ENCODE results near the gene PDE6D. TPM values are rescaled to one million over a fixed set of nuclear protein-coding genes. Genes with fewer than 3 reads are reported as not detected.

Gene PDE6D
- total and polyA plus RNA-seq, 2 of the 4 experiments (the other 2 are of a cell fraction) = 13.8 to 24.7 TPM

- DNase-seq (no peak), ATAC-seq (ENCODE audit: low read depth) (no peak; the same call in 1 of the 2 replicates)
- dilution Hi-C loops (cut with HindIII; ENCODE audit: low sequenced_read_pairs, unreplicated experiment) = no loop called here
- H2BK120ac ChIP-seq (ENCODE audit: low read depth, low read length) = no peak overlapping the region
- in situ Hi-C loops (cut with MboI; ENCODE audit: low sequenced_read_pairs) = loop anchor here (5.0 kb wide), 2 partner anchors 38 to 103 kb away; no protein-coding TSS in a partner anchor
- H3K4ac ChIP-seq (ENCODE audit: low read depth, low read length) = peak overlapping the region; percentile 92
- no peak overlapping the region for H3K4me2 ChIP-seq (ENCODE audit: low read depth, low read length)
- H4K8ac ChIP-seq (ENCODE audit: low read depth in 2 of 2, low read length in 2 of 2) = peak overlapping the region in 1 of 2 experiments; percentile 64; a peak in 2 of 4 replicates
- CTCF ChIA-PET = interaction anchor here (0.5 to 4.4 kb wide), 13 partner anchors 10 to 349 kb away, joined by 3 to 57 read pairs (median 4); partner anchors contain the start of gene COPS7B
- peak overlapping the region; percentile 92; the same call in 1 of the 2 replicates for H2AK5ac ChIP-seq (ENCODE audit: low read depth, low read length)
- BruUV-seq (replicated peaks) = no TSS peak
- no peak overlapping the region for H3K4me3 ChIP-seq (ENCODE audit: insufficient read depth, low read depth, low read length)
- H3K27ac ChIP-seq (ENCODE audit: insufficient read depth, low read length) = no peak overlapping the region; the same call in 1 of the 2 replicates
- H3K56ac ChIP-seq (ENCODE audit: extremely low read depth, insufficient read depth, low read length) = no peak overlapping the region
- no peak overlapping the region for H4K91ac ChIP-seq (ENCODE audit: insufficient read depth, low read depth, low read length)
- H3K9ac ChIP-seq (ENCODE audit: low read depth, low read length) = no peak overlapping the region
- H3K4me1 ChIP-seq (ENCODE audit: control insufficient read depth, insufficient read depth, low read length) = peaks cover 26% of the 10 kb centered on the region
- H3K9me1 ChIP-seq (ENCODE audit: insufficient read depth, low read length) = peaks cover 12% of the 10 kb centered on the region
- no peak overlapping the region for H3K14ac ChIP-seq (replicated peaks; ENCODE audit: low read depth, low read length)
- peak; percentile 67 for TF ChIP-seq CTCF (conservative IDR thresholded peaks at IDR 0.05; ENCODE audit: low read depth, low read length)
- peak; percentile 60 for TF ChIP-seq RAD21 (IDR thresholded peaks at IDR 0.05; ENCODE audit: low read length)
- TF ChIP-seq MAFK (IDR thresholded peaks at IDR 0.05; ENCODE audit: low read depth, low read length) = no peak
- TF ChIP-seq BHLHE40 (IDR thresholded peaks at IDR 0.05; ENCODE audit: low read depth, low read length) = 0 out of 2 replicates have a peak, but pooled peaks have one; percentile 19
- peak; percentile 50 for TF ChIP-seq SMC3 (IDR thresholded peaks at IDR 0.05; ENCODE audit: low read depth, low read length)
- TF ChIP-seq USF2 (IDR thresholded peaks at IDR 0.05; ENCODE audit: low read depth, low read length) = no peak
- TF ChIP-seq RCOR1 (IDR thresholded peaks at IDR 0.05; ENCODE audit: insufficient replicate concordance, low read length) = no peak
- TF ChIP-seq MAZ (IDR thresholded peaks at IDR 0.05; ENCODE audit: borderline replicate concordance, low read depth, low read length) = peak; percentile 31; the same call in 1 of the 2 replicates
- no peak for TF ChIP-seq CEBPB (IDR thresholded peaks at IDR 0.05; ENCODE audit: low read depth, low read length)
- TF ChIP-seq MXI1 (IDR thresholded peaks at IDR 0.05; ENCODE audit: borderline replicate concordance, low read depth, low read length) = no peak
- no peak for TF ChIP-seq FOS (IDR thresholded peaks at IDR 0.05; ENCODE audit: low read depth, low read length)
- no peak for TF ChIP-seq CHD1 (IDR thresholded peaks at IDR 0.05; ENCODE audit: low read depth, low read length)
- TF ChIP-seq POLR2A (IDR thresholded peaks at IDR 0.05; ENCODE audit: low read depth, low read length) = no peak
- H2BK15ac ChIP-seq (ENCODE audit: low read depth, low read length) = no peak overlapping the region
- POLR2A ChIA-PET (ENCODE audit: unreplicated experiment) = interaction anchor here (1.2 kb wide), 1 partner anchor 37 kb away, joined by 4 read pairs; no protein-coding TSS in a partner anchor
- peak overlapping the region; percentile 19 for H2BK5ac ChIP-seq (ENCODE audit: low read depth, low read length, poor library complexity, severe bottlenecking)
- peaks cover 0 to 33% of the 10 kb centered on the region in 2 experiments; a peak in 2 of 4 replicates for H3K79me1 ChIP-seq (ENCODE audit: low read depth in 1 of 2, low read length in 2 of 2)
- no peak overlapping the region for H4K5ac ChIP-seq (ENCODE audit: low read depth, low read length)
- H2BK20ac ChIP-seq (ENCODE audit: low read depth, low read length) = peak overlapping the region; percentile 28; the same call in 1 of the 2 replicates
- no peaks in the 10 kb centered on the region for H3K9me3 ChIP-seq (ENCODE audit: control insufficient read depth, insufficient read depth, low read length)
- peak overlapping the region; percentile 91 for H2AFZ ChIP-seq (replicated peaks; ENCODE audit: low read length, poor library complexity)
- no peaks in the 10 kb centered on the region for H3K27me3 ChIP-seq (ENCODE audit: control insufficient read depth, insufficient read depth, low read length)
- peaks cover 18% of the 10 kb centered on the region for H3K36me3 ChIP-seq (ENCODE audit: control insufficient read depth, insufficient read depth, low read length)
- 78% methylated on average over 6 of the region's 17 CpGs; no CpG with 5 or more reads in 1 of the 2 experiments for WGBS, 2 experiments (ENCODE audit: extremely low coverage in 2 of 2, insufficient read length in 1 of 2)
- intact Hi-C loops (cut with micrococcal nuclease) = loop anchor here (1.0 to 5.0 kb wide), 4 partner anchors 38 to 153 kb away; no protein-coding TSS in a partner anchor
- no peak overlapping the region for H3K23ac ChIP-seq (ENCODE audit: low read depth, low read length)
- H3K18ac ChIP-seq (ENCODE audit: low read depth, low read length) = no peak overlapping the region
- H2AK9ac ChIP-seq (replicated peaks; ENCODE audit: low read depth, low read length, poor library complexity) = no peak overlapping the region
- peaks cover 50% of the 10 kb centered on the region for H4K20me1 ChIP-seq (ENCODE audit: insufficient read depth, low read length)
Measured at GRCh38 chr2:231714639-231715498, 66.2 kb downstream of the PDE6D start.

Data from IMR-90 (cell line).